ENCODE measurements around the gene ATP11A. TPM values are rescaled to one million over a fixed set of nuclear protein-coding genes. Genes with fewer than 3 reads are reported as not detected.

ATP11A gene
- total RNA-seq, 1 experiment from 2014 or later, result 80.4 TPM

GRCh38 chr13:112671359-112671758, 18.5 kb upstream of the ATP11A start:
- CTCF ChIA-PET, result no interaction called here

More at GRCh38 chr13:112671359-112671758, 18.5 kb upstream of the ATP11A start:
- no peak overlapping the region for H3K27ac ChIP-seq (ENCODE audit: low read depth, low read length)
- POLR2A ChIA-PET, result no interaction called here
- H2AFZ ChIP-seq (ENCODE audit: low read depth, low read length, poor library complexity, severe bottlenecking), result no peak overlapping the region
- H3K9me3 ChIP-seq (ENCODE audit: control insufficient read depth in 1 of 2, insufficient read depth in 1 of 2, low read depth in 1 of 2, low read length in 2 of 2), result no peaks in the 10 kb centered on the region
- no TSS peak for BruUV-seq (replicated peaks)
- DNase-seq (ENCODE audit: low read depth, low spot score), result no peak
- TF ChIP-seq CTCF (IDR thresholded peaks at IDR 0.05 in 2 of 3, conservative IDR thresholded peaks at IDR 0.05 in 1 of 3; ENCODE audit: borderline replicate concordance in 1 of 3, insufficient read depth in 1 of 3, low read depth in 2 of 3, low read length in 2 of 3) (no peak), ATF3 (IDR thresholded peaks at IDR 0.05) (no peak), SIN3A (IDR thresholded peaks at IDR 0.05; ENCODE audit: low read depth) (no peak), ELF1 (IDR thresholded peaks at IDR 0.05; ENCODE audit: borderline replicate concordance, low read depth) (no peak), EGR1 (IDR thresholded peaks at IDR 0.05; ENCODE audit: low read depth) (no peak), SP1 (IDR thresholded peaks at IDR 0.05; ENCODE audit: low read depth) (no peak), CBX3 (IDR thresholded peaks at IDR 0.05; ENCODE audit: low read depth) (no peak), POLR2AphosphoS5 (IDR thresholded peaks at IDR 0.05; ENCODE audit: low read depth, low read length) (no peak), ZBTB33 (IDR thresholded peaks at IDR 0.05; ENCODE audit: extremely low read depth, insufficient replicate concordance, low read length) (no peak), YY1 (IDR thresholded peaks at IDR 0.05; ENCODE audit: extremely low read depth, insufficient replicate concordance, low read depth, low read length) (no peak), JUND (IDR thresholded peaks at IDR 0.05) (no peak), TCF7L2 (IDR thresholded peaks at IDR 0.05; ENCODE audit: borderline replicate concordance, extremely low read depth, insufficient read depth, insufficient read length) (no peak), ZFX (IDR thresholded peaks at IDR 0.05) (no peak)
- intact Hi-C loops (cut with micrococcal nuclease), result no loop called here
- H3K4me3 ChIP-seq (replicated peaks in 1 of 2; ENCODE audit: low read depth in 1 of 2, low read length in 2 of 2), result no peak overlapping the region
- H3K79me2 ChIP-seq (ENCODE audit: insufficient read depth, low read length), result no peaks in the 10 kb centered on the region
- H3K9me2 ChIP-seq (ENCODE audit: insufficient read depth), result no peaks in the 10 kb centered on the region
- no peaks in the 10 kb centered on the region for H3K36me3 ChIP-seq (ENCODE audit: control insufficient read depth in 1 of 2, insufficient read depth in 2 of 2, low read length in 2 of 2)
- no peaks in the 10 kb centered on the region for H3K4me1 ChIP-seq (ENCODE audit: control insufficient read depth in 1 of 2, insufficient read depth in 2 of 2, low read length in 2 of 2)
- no peak overlapping the region for H3K4me2 ChIP-seq (ENCODE audit: low read length)
- H3K27me3 ChIP-seq (ENCODE audit: insufficient read depth, low read length), result no peaks in the 10 kb centered on the region
- no peak for ATAC-seq
- H4K20me1 ChIP-seq (ENCODE audit: insufficient read depth), result no peaks in the 10 kb centered on the region
- H3K9ac ChIP-seq (ENCODE audit: low read length), result no peak overlapping the region
- RAD21 ChIA-PET (ENCODE audit: low non-redundant PET in 1 of 2, low total read pairs in 2 of 2, uncharacterized antibody in 2 of 2, unreplicated experiment in 2 of 2), result no interaction called here

All from HCT116 (cell line).